Measurements from ENCODE around the gene IRF7.

Gene IRF7

DNA sequence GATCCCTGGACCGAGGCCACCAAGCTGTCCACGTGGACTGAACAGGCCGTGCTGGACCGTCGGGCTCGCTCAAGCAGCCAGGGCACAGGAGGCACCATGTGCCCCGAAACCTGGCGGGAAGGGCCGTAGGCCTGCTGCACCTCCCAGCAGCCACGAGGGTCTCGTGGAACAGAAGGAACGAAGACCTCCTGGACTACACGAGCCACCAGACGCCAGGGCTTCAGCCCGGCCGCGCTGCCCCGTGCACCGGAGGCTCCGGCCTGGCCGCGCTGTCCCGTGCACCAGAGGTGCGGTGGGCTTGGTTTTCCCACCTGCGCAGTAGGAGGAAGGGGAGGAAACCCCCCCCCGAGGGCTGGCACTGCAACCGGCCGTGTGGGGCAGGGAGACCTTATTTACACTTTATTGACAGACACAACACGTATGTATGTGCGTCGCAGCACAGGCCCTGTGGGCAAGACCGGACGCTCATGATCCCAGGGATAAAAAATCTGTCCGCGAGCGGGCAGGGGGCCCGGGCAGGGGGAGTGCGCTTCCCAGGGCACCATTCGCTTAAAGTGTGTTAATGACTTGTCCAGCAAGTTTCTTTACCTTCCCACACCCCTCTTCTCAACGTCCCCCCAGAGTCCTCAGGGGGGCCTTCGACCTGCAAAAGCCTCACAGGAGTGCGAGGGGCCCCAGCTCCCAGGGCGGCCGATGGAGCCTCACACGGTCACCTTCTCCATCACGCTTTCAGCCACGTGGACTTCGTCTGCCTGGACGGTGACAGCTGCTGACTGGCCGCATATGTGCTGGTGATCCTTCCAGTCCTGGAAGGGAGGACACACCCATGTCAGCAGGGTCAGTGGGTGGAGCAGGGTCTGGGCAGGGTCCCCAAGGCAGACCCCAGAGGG is 28.3 kb upstream of the IRF7 start:
- no peaks in the 10 kb centered on the region for H3K4me1 ChIP-seq (ENCODE audit: insufficient read depth, low read length)
- H3K36me3 ChIP-seq (ENCODE audit: insufficient read depth, low read length): peaks cover 62% of the 10 kb centered on the region
- ATAC-seq (ENCODE audit: insufficient read depth, low read depth) (no peak), DNase-seq (no peak)
- no peak for TF ChIP-seq EZH2 (IDR thresholded peaks at IDR 0.05; ENCODE audit: borderline replicate concordance, low read depth, low read length, severe bottlenecking)
- TF ChIP-seq, protein P1, sequence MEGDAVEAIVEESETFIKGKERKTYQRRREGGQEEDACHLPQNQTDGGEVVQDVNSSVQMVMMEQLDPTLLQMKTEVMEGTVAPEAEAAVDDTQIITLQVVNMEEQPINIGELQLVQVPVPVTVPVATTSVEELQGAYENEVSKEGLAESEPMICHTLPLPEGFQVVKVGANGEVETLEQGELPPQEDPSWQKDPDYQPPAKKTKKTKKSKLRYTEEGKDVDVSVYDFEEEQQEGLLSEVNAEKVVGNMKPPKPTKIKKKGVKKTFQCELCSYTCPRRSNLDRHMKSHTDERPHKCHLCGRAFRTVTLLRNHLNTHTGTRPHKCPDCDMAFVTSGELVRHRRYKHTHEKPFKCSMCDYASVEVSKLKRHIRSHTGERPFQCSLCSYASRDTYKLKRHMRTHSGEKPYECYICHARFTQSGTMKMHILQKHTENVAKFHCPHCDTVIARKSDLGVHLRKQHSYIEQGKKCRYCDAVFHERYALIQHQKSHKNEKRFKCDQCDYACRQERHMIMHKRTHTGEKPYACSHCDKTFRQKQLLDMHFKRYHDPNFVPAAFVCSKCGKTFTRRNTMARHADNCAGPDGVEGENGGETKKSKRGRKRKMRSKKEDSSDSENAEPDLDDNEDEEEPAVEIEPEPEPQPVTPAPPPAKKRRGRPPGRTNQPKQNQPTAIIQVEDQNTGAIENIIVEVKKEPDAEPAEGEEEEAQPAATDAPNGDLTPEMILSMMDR (IDR thresholded peaks at IDR 0.05; ENCODE audit: borderline replicate concordance, extremely low read depth, low read length, poor library complexity, severe bottlenecking): no peak
- no peak overlapping the region for H2AFZ ChIP-seq (ENCODE audit: low read depth, low read length)
- H3K9me3 ChIP-seq (ENCODE audit: insufficient read depth, low read length, severe bottlenecking): no peaks in the 10 kb centered on the region
- no peak overlapping the region for H3K4me2 ChIP-seq (ENCODE audit: insufficient read depth, low read length)
- H3K9ac ChIP-seq (ENCODE audit: low read depth, low read length): no peak overlapping the region
- no peak overlapping the region for H3K4me3 ChIP-seq (ENCODE audit: low read depth in 1 of 2, low read length in 2 of 2)
- no peaks in the 10 kb centered on the region for H3K79me2 ChIP-seq (ENCODE audit: insufficient read depth, low read length)
- H3K27me3 ChIP-seq (ENCODE audit: insufficient read depth, low read length, poor library complexity): no peaks in the 10 kb centered on the region
- peaks cover 23% of the 10 kb centered on the region for H4K20me1 ChIP-seq (ENCODE audit: insufficient read depth, low read length)
- no peak overlapping the region for H3K27ac ChIP-seq (ENCODE audit: low read length)

DNA sequence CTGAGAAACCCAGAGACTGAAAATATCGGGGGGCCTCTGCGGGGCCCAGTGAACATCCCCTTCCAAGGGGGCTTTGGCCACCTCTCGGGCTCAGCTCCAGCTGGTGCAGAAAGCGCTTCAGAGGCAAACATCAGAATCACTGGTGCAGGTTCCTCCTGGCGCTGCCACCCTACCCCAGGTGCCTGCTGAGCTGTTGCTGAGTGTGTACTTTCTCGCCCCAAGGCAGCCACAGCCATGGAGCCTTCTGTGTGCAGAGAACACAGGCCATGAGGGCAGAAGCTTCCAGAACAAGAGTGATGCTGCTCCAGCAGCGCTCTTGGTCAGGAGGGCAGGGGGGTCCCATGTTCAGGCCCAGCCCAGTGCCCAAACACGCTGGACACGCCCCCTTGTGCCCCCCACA is 27.6 kb upstream of the IRF7 start:
- Histone ChIP-seq H3K4me1 (ENCODE audit: insufficient read depth, low read length) (no peaks in the 10 kb centered on the region), H3K27ac (ENCODE audit: low read length) (no peak overlapping the region), H3K4me3 (ENCODE audit: low read depth in 1 of 2, low read length in 2 of 2) (no peak overlapping the region), H3K4me2 (ENCODE audit: insufficient read depth, low read length) (no peak overlapping the region), H2AFZ (ENCODE audit: low read depth, low read length) (no peak overlapping the region), H4K20me1 (ENCODE audit: insufficient read depth, low read length) (peaks cover 23% of the 10 kb centered on the region), H3K9me3 (ENCODE audit: insufficient read depth, low read length, severe bottlenecking) (no peaks in the 10 kb centered on the region), H3K9ac (ENCODE audit: low read depth, low read length) (no peak overlapping the region), H3K36me3 (ENCODE audit: insufficient read depth, low read length) (peaks cover 60% of the 10 kb centered on the region), H3K27me3 (ENCODE audit: insufficient read depth, low read length, poor library complexity) (no peaks in the 10 kb centered on the region), H3K79me2 (ENCODE audit: insufficient read depth, low read length) (no peaks in the 10 kb centered on the region)
- ATAC-seq (ENCODE audit: insufficient read depth, low read depth) (0 out of 3 replicates have a peak, but pooled peaks have one; percentile 27), DNase-seq (no peak)
- TF ChIP-seq, protein P1 (IDR thresholded peaks at IDR 0.05; ENCODE audit: borderline replicate concordance, extremely low read depth, low read length, poor library complexity, severe bottlenecking): no peak
- no peak for TF ChIP-seq EZH2 (IDR thresholded peaks at IDR 0.05; ENCODE audit: borderline replicate concordance, low read depth, low read length, severe bottlenecking)

DNA sequence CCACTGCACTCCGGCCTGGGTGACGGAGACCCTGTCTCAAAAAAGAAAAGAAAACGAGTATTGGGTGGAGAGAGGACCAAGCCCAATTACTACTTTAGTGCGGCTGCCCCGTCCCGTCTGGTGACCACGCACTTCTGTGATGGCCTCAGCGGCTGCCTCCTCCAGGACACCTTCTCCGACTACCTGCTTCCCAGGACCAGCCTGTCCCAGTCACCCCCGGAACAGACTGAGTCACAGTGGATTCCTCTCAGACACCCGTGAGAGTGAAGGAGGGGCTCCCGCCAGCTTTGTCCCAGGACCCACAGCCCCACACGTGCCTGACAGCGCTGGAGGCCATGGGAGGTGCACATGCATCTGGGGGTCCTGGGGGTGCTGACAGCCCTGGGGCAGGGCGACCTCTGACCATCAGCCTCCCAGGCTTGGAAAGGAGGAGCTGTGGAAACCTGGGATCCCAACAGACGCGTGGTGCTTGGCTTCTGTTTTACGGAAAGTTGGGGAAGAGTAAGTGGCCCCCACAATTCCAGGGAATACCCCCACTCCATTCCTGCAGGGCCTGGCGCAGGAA is 26.1 kb upstream of the IRF7 start:
- peaks cover 23% of the 10 kb centered on the region for H4K20me1 ChIP-seq (ENCODE audit: insufficient read depth, low read length)
- no peak overlapping the region for H3K27ac ChIP-seq (ENCODE audit: low read length)
- no peak overlapping the region for H3K4me2 ChIP-seq (ENCODE audit: insufficient read depth, low read length)
- no peak for ATAC-seq (ENCODE audit: insufficient read depth, low read depth)
- no peak for DNase-seq
- H3K9ac ChIP-seq (ENCODE audit: low read depth, low read length): no peak overlapping the region
- H3K27me3 ChIP-seq (ENCODE audit: insufficient read depth, low read length, poor library complexity): no peaks in the 10 kb centered on the region
- no peaks in the 10 kb centered on the region for H3K9me3 ChIP-seq (ENCODE audit: insufficient read depth, low read length, severe bottlenecking)
- H3K36me3 ChIP-seq (ENCODE audit: insufficient read depth, low read length): peaks cover 57% of the 10 kb centered on the region
- TF ChIP-seq, protein P1 (IDR thresholded peaks at IDR 0.05; ENCODE audit: borderline replicate concordance, extremely low read depth, low read length, poor library complexity, severe bottlenecking): no peak
- no peak for TF ChIP-seq EZH2 (IDR thresholded peaks at IDR 0.05; ENCODE audit: borderline replicate concordance, low read depth, low read length, severe bottlenecking)
- H3K4me3 ChIP-seq (ENCODE audit: low read depth in 1 of 2, low read length in 2 of 2): no peak overlapping the region
- H3K79me2 ChIP-seq (ENCODE audit: insufficient read depth, low read length): no peaks in the 10 kb centered on the region
- no peak overlapping the region for H2AFZ ChIP-seq (ENCODE audit: low read depth, low read length)
- no peaks in the 10 kb centered on the region for H3K4me1 ChIP-seq (ENCODE audit: insufficient read depth, low read length)
